Endothelial cell of umbilical vein (primary cell): ENCODE results near the gene BRPF1. TPM values are rescaled to one million over a fixed set of nuclear protein-coding genes. Genes with fewer than 3 reads are reported as not detected.

ENCODE experiments used
- BruUV-seq: library from RNA; stranded (reverse); fragments of 400-500 nt; replicated peaks from 2 replicates; lab custom pipeline; 2021; lab: Mats Ljungman, UMichigan
- CTCF ChIA-PET: fragments of 300-600, 350-600 bp; sonication (Branson Sonifier 250); formaldehyde crosslinking; loops from one replicate; lab custom pipeline; 2021; ENCODE audit warnings: antibody characterized with exemption, inconsistent platforms; lab: Charles Lee
- POLR2A ChIA-PET: fragments of 300-600, 350-600 bp; sonication (Branson Sonifier 250); formaldehyde crosslinking; loops from one replicate; lab custom pipeline; 2021; ENCODE audit warnings: antibody characterized with exemption, inconsistent platforms; lab: Charles Lee
- DNase-seq: peaks from one replicate; pipeline ENCODE4 v3.0.0-alpha.2; 2011; ENCODE audit warnings: low read depth, low spot score
- FAIRE-seq: peaks from 2 replicates; lab custom pipeline; 2011; peaks lifted over from hg19 to GRCh38; lab: Jason Lieb, UNC
- H2AFZ ChIP-seq: 2 replicates; pipeline ENCODE4 v1.6.0; 2012; ENCODE audit warnings: low read depth, low read length, control low read depth, inconsistent platforms
- H3K27ac ChIP-seq: 2 replicates; pipeline ENCODE4 v1.5.1; 2011; ENCODE audit warnings: low read depth, mild to moderate bottlenecking, control low read depth, low read length, moderate library complexity; ENCODE audit not compliant: insufficient read depth
- H3K27me3 ChIP-seq, 2 experiments: 2 replicates each; pipeline versions ENCODE4 v1.6.0 to v1.6.1; 2011; ENCODE audit warnings: low read length in 2 of 2, mixed read lengths in 1 of 2; ENCODE audit not compliant: control insufficient read depth in 2 of 2, insufficient read depth in 2 of 2
- H3K36me3 ChIP-seq, 2 experiments: 2 replicates in 1 of 2; 3 replicates in 1 of 2; pipeline ENCODE4 v1.5.1; 2011; ENCODE audit warnings: low read length in 2 of 2, mild to moderate bottlenecking in 1 of 2, moderate library complexity in 1 of 2; ENCODE audit not compliant: control insufficient read depth in 2 of 2, insufficient read depth in 2 of 2; ENCODE audit errors: extremely low read depth in 1 of 2
- H3K4me1 ChIP-seq: 3 replicates; pipeline ENCODE4 v1.5.1; 2011; ENCODE audit warnings: mild to moderate bottlenecking, low read length; ENCODE audit not compliant: control insufficient read depth, insufficient read depth; ENCODE audit errors: extremely low read depth
- H3K4me2 ChIP-seq: 2 replicates; pipeline ENCODE4 v1.6.1; 2011; ENCODE audit warnings: low read length, control low read depth, mixed read lengths; ENCODE audit not compliant: insufficient read depth
- H3K4me3 ChIP-seq, 3 experiments: fragments of 200-600 bp in 1 of 3; sonication (generic), shearing (Covaris generic) in 1 of 3; replicated peaks in 1 of 3; 2 replicates each; pipeline ENCODE4 v1.5.1; 2011 to 2016; ENCODE audit warnings: control low read depth in 3 of 3, low read length in 3 of 3, mild to moderate bottlenecking in 2 of 3, inconsistent platforms in 1 of 3, low read depth in 1 of 3, moderate library complexity in 1 of 3; ENCODE audit not compliant: insufficient read depth in 1 of 3
- H3K79me2 ChIP-seq: 2 replicates; pipeline ENCODE4 v1.6.0; 2012; ENCODE audit warnings: low read length, inconsistent platforms; ENCODE audit not compliant: control insufficient read depth, insufficient read depth
- H3K9ac ChIP-seq: replicated peaks from 2 replicates; pipeline ENCODE3; 2011; ENCODE audit warnings: low read length, control low read depth; ENCODE audit not compliant: insufficient read depth; ENCODE audit errors: extremely low read depth
- H3K9me1 ChIP-seq: replicated peaks from 3 replicates; pipeline ENCODE4 v1.6.0; 2011; ENCODE audit warnings: mild to moderate bottlenecking, low read length; ENCODE audit not compliant: control insufficient read depth, insufficient read depth; ENCODE audit errors: extremely low read depth
- H3K9me3 ChIP-seq: replicated peaks from 2 replicates; pipeline ENCODE4 v1.5.1; 2012; ENCODE audit warnings: low read length, inconsistent platforms; ENCODE audit not compliant: control insufficient read depth, insufficient read depth
- H4K20me1 ChIP-seq: replicated peaks from 2 replicates; pipeline ENCODE3; 2011; ENCODE audit warnings: mild to moderate bottlenecking, low read length; ENCODE audit not compliant: control insufficient read depth, insufficient read depth; ENCODE audit errors: extremely low read depth
- CTCF ChIP-seq, 2 donors: IDR thresholded peaks; 1 replicate in 1 of 2; 2 replicates in 1 of 2; pipeline ENCODE4 v1.5.1; 2011; ENCODE audit warnings: low read length in 2 of 2, mild to moderate bottlenecking in 2 of 2, moderate library complexity in 2 of 2, control low read depth in 1 of 2, inconsistent platforms in 1 of 2, low read depth in 1 of 2; ENCODE audit not compliant: insufficient read depth in 1 of 2; ENCODE audit errors: extremely low read depth in 1 of 2
- EZH2 ChIP-seq: IDR thresholded peaks from 2 replicates; pipeline ENCODE4 v1.6.1; 2012; ENCODE audit warnings: borderline replicate concordance, low read depth, mild to moderate bottlenecking, moderate library complexity, low read length, inconsistent platforms; ENCODE audit not compliant: severe bottlenecking
- FOS ChIP-seq: IDR thresholded peaks from 2 replicates; pipeline ENCODE4 v1.6.1; 2011; ENCODE audit warnings: mild to moderate bottlenecking, low read length, moderate library complexity, borderline replicate concordance; ENCODE audit not compliant: insufficient read depth
- GATA2 ChIP-seq: IDR thresholded peaks from 2 replicates; pipeline ENCODE4 v1.7.0; 2011; ENCODE audit warnings: low read depth, mild to moderate bottlenecking, moderate library complexity, mixed read lengths, low read length; ENCODE audit not compliant: insufficient read length, insufficient read depth
- JUN ChIP-seq: IDR thresholded peaks from 2 replicates; pipeline ENCODE4 v1.6.1; 2011; ENCODE audit warnings: borderline replicate concordance, low read depth; ENCODE audit not compliant: insufficient read length, insufficient read depth
- MAX ChIP-seq: IDR thresholded peaks from 2 replicates; pipeline ENCODE4 v1.6.1; 2011; ENCODE audit not compliant: insufficient read depth, insufficient read length
- MYC ChIP-seq: IDR thresholded peaks from one replicate; pipeline ENCODE4 v1.6.1; 2011; ENCODE audit warnings: mild to moderate bottlenecking, low read depth, low read length
- POLR2A ChIP-seq: IDR thresholded peaks from 2 replicates; pipeline ENCODE4 v1.6.1; 2012; ENCODE audit warnings: low read depth, mild to moderate bottlenecking, control low read depth, low read length
- POLR2AphosphoS5 ChIP-seq: IDR thresholded peaks from 2 replicates; pipeline ENCODE4 v1.6.1; 2012; ENCODE audit warnings: low read depth, mild to moderate bottlenecking, control low read depth, low read length, moderate library complexity; ENCODE audit not compliant: insufficient read depth
- dilution Hi-C: fragments of 300-500 bp; cut with MboI; formaldehyde crosslinking; loops from one replicate; pipeline ENCODE4 v1.15.0; 2019; ENCODE audit warnings: low sequenced_read_pairs; ENCODE audit not compliant: extremely low pct_ligation_motif_present
- intact Hi-C: fragments of 100-400 bp; cut with micrococcal nuclease; formaldehyde crosslinking; loops from one replicate; pipeline ENCODE4 v1.10.0; 2022
- polyA plus RNA-seq, 4 experiments: library from polyadenylated mRNA; depleted of rRNA in 3 of 4; stranded (reverse) in 3 of 4; unstranded in 1 of 4; fragments of >200 nt; gene quantifications; 2 replicates each; pipeline versions ENCODE4 v1.2.1 to v1.2.3, GENCODE V29; 2011 to 2012; ENCODE audit warnings: missing spikeins in 1 of 4
- total RNA-seq: library from RNA; stranded (reverse); gene quantifications from 2 replicates; pipeline ENCODE4 v1.2.3, GENCODE V29; 2021

Gene BRPF1
- total and polyA plus RNA-seq, 2 donors (not counting 3 experiments of a cell fraction or from before 2014, with no cell fraction given): 12.5 to 26.2 TPM

- Histone ChIP-seq H3K36me3 (peaks cover 2 to 67% of the 10 kb centered on the region in 2 experiments), H3K4me3 (no peak overlapping the region), H3K4me2 (no peak overlapping the region), H3K9ac (no peak overlapping the region), H3K27ac (no peak overlapping the region), H3K9me1 (no peaks in the 10 kb centered on the region), H2AFZ (no peak overlapping the region), H3K79me2 (no peaks in the 10 kb centered on the region), H3K9me3 (no peaks in the 10 kb centered on the region), H4K20me1 (no peaks in the 10 kb centered on the region), H3K27me3 (no peaks in the 10 kb centered on the region), H3K4me1 (no peaks in the 10 kb centered on the region)
- POLR2A ChIA-PET: no interaction called here
- BruUV-seq: no TSS peak
- DNase-seq: no peak
- CTCF ChIA-PET: no interaction called here
- TF ChIP-seq CTCF (IDR thresholded peaks at IDR 0.05; ENCODE audit: extremely low read depth in 1 of 2, insufficient read depth in 1 of 2, low read depth in 1 of 2, low read length in 2 of 2) (no peak), EZH2 (no peak), POLR2A (no peak), POLR2AphosphoS5 (no peak), MAX (no peak), MYC (no peak), JUN (no peak), FOS (no peak), GATA2 (no peak)
- intact Hi-C loops (no loop called here), dilution Hi-C loops (no loop called here)
- FAIRE-seq: no peak
These were observed 42.6 kb upstream of the BRPF1 start for GRCh38 chr3:9688961-9689360.
